Heart left ventricle (tissue), 16 donors: ENCODE results near the gene PLA2G4D. TPM values are rescaled to one million over a fixed set of nuclear protein-coding genes. Genes with fewer than 3 reads are reported as not detected.

Experiments used
- ATAC-seq, 4 donors: fragments of 200-7000 bp; cut with Tn5 transposase; one replicate each; pipeline ENCODE4 v1.9.1; 2020 to 2022; ENCODE audit warnings: moderate library complexity in 4 of 4, mild to moderate bottlenecking in 3 of 4, moderate number of reproducible peaks in 1 of 4
- DNase-seq, 5 donors: peaks; one replicate each; pipeline ENCODE4 v3.0.0-alpha.2; 2020
- H3K27ac ChIP-seq, 12 donors: fragments of 200-600 bp; sonication (generic) in 4 of 12; one replicate each; pipeline versions ENCODE4 v1.5.0 to v1.8.0; 2016 to 2022; ENCODE audit warnings: mild to moderate bottlenecking in 2 of 12
- H3K27me3 ChIP-seq, 9 donors: fragments of 200-600 bp; sonication (generic) in 2 of 9; one replicate each; pipeline versions ENCODE4 v1.5.1 to v1.8.0; 2016 to 2022; ENCODE audit warnings: mild to moderate bottlenecking in 3 of 9
- H3K36me3 ChIP-seq, 9 donors: fragments of 200-600 bp; sonication (generic) in 2 of 9; one replicate each; pipeline versions ENCODE4 v1.5.0 to v1.8.0; 2018 to 2022; ENCODE audit warnings: mild to moderate bottlenecking in 2 of 9
- H3K4me1 ChIP-seq, 12 donors: fragments of 200-600 bp; sonication (generic) in 4 of 12; one replicate each; pipeline versions ENCODE4 v1.5.0 to v1.8.0; 2016 to 2022; ENCODE audit warnings: mild to moderate bottlenecking in 3 of 12
- H3K4me3 ChIP-seq, 12 donors: fragments of 200-600 bp; sonication (generic) in 4 of 12; one replicate each; pipeline versions ENCODE4 v1.5.0 to v1.8.0; 2017 to 2022; ENCODE audit warnings: mild to moderate bottlenecking in 9 of 12, moderate library complexity in 4 of 12
- H3K9me3 ChIP-seq, 12 donors: fragments of 200-600 bp; sonication (generic) in 4 of 12; one replicate each; pipeline versions ENCODE4 v1.5.0 to v1.8.0; 2016 to 2022; ENCODE audit warnings: mild to moderate bottlenecking in 1 of 12
- POLR2A ChIP-seq, 2 donors: fragments of 450-650 bp; IDR thresholded peaks; one replicate each; pipeline ENCODE4 v1.6.1; 2017; ENCODE audit warnings: antibody characterized with exemption in 2 of 2, mild to moderate bottlenecking in 2 of 2, moderate library complexity in 2 of 2
- WGBS, 4 donors: extraction: QIAGEN DNeasy Blood & Tissue Kit in 2 of 4; methylation state at CpG; one replicate each; pipeline versions ENCODE4 v1.1.5 to v1.1.7; 2013 to 2018; 5-methylcytosine and 5-hydroxymethylcytosine counted together
- intact Hi-C, 10 donors: fragments of 100-400 bp; cut with DNase I; formaldehyde crosslinking; loops; one replicate each; pipeline versions ENCODE4 v1.11.1 to v1.14.2; 2022
- polyA plus RNA-seq, 2 donors: library from polyadenylated mRNA; stranded (reverse); fragments of 200-250 nt; gene quantifications; one replicate each; pipeline ENCODE4 v1.2.3, GENCODE V29; 2013
- total RNA-seq, 9 donors: library from RNA; depleted of rRNA in 2 of 9; stranded (reverse); fragments of >200 nt in 2 of 9; fragmentation: NEBNext Ultra II Directional in 3 of 9; extraction: Animal tissue kit (Norgen Biotek cat#: 25700) in 3 of 9; gene quantifications; one replicate each; pipeline versions ENCODE4 v1.1.0 to v1.2.4, GENCODE V29; 2016 to 2023
- TF ChIP-seq, protein P1 (sequence below), 12 donors: fragments of 200-600 bp; sonication (generic) in 4 of 12; IDR thresholded peaks; one replicate each; pipeline versions ENCODE4 v1.5.0 to v1.8.0; 2018 to 2022; ENCODE audit warnings: antibody characterized with exemption in 12 of 12, mild to moderate bottlenecking in 5 of 12
- donor health status: ischemic (EF 13 %, LVEDD 7.1; RV severe dilation, severe dysfunction).
- donor health status: healthy with polysubstance abuse.
- donor health status: DM: no; HTN: yes; CAD: no.
- donor health status: DM: no; HTN: no; CAD: no.
- donor health status: ischemic (EF 25% LVEDD 6.9; RV normal size, moderate dysfunction).
- donor health status: ischemic (EF 25% LVEDD 5.7; RV mildly dilated, moderate dysfunction).
- donor health status: healthy.
- donor health status: DM: yes; HTN: yes; CAD: no.
- donor health status: ischemic (EF 35%, LVEDD 5.7; RV mildly dilated, moderate dysfunction).
- donor health status: nonischemic (EF 11% LVEDD 7.7; RV severe dilation, severe dysfunction).
- donor health status: DM: yes; HTN: yes; CAD: no.
- donor health status: PGD.
- donor health status: ischemic (EF 29% LVEDD 5.4; RV normal size, mild dysfunction).
- donor health status: nonischemic (EF 23%, LVEDD 6.1; RV moderate dilation, normal function).

The PLA2G4D gene
- total and polyA plus RNA-seq, 11 donors, result not detected

DNA sequence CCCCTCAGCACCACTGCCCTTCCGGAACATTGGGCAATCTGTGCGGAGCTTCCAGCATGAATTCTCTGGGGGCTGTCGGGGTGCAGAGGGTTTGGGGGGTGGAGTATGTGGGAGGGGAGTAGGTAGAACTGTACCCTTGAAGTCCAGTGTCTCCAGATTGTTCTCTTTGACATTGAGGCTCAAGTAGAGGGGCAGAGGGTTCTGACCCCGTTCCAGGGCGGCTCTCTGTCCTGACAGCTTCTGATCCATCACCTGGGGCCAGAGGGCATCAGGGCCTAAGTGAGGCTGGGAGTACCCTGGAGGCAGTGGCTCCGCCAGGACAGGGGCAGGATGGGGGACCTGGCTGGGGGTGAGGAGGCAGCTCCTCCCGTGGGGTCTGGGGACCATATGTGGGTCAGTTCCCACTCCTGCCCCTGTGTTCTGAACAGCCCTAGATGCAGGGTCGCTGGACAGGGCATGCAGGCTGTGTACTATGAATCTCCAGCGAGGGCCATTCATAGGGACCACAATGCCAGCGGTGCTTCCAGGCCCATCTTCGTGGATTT is 22.1 kb downstream of the PLA2G4D start:
- TF ChIP-seq, protein P1, sequence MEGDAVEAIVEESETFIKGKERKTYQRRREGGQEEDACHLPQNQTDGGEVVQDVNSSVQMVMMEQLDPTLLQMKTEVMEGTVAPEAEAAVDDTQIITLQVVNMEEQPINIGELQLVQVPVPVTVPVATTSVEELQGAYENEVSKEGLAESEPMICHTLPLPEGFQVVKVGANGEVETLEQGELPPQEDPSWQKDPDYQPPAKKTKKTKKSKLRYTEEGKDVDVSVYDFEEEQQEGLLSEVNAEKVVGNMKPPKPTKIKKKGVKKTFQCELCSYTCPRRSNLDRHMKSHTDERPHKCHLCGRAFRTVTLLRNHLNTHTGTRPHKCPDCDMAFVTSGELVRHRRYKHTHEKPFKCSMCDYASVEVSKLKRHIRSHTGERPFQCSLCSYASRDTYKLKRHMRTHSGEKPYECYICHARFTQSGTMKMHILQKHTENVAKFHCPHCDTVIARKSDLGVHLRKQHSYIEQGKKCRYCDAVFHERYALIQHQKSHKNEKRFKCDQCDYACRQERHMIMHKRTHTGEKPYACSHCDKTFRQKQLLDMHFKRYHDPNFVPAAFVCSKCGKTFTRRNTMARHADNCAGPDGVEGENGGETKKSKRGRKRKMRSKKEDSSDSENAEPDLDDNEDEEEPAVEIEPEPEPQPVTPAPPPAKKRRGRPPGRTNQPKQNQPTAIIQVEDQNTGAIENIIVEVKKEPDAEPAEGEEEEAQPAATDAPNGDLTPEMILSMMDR (IDR thresholded peaks at IDR 0.05), result no peak
- no peak for TF ChIP-seq POLR2A (IDR thresholded peaks at IDR 0.05)
- no peak overlapping the region for H3K4me3 ChIP-seq
- 77 to 86% (median 81%) methylated on average over 11 of the region's 11 CpGs for WGBS, 4 donors
- no peak overlapping the region for H3K27ac ChIP-seq
- no peaks in the 10 kb centered on the region for H3K4me1 ChIP-seq
- peaks cover 0 to 9% (median 0%) of the 10 kb centered on the region in 9 donors for H3K27me3 ChIP-seq
- no peaks in the 10 kb centered on the region for H3K36me3 ChIP-seq
- intact Hi-C loops, result no loop called here
- no peaks in the 10 kb centered on the region for H3K9me3 ChIP-seq
- ATAC-seq (no peak), DNase-seq (no peak)

DNA sequence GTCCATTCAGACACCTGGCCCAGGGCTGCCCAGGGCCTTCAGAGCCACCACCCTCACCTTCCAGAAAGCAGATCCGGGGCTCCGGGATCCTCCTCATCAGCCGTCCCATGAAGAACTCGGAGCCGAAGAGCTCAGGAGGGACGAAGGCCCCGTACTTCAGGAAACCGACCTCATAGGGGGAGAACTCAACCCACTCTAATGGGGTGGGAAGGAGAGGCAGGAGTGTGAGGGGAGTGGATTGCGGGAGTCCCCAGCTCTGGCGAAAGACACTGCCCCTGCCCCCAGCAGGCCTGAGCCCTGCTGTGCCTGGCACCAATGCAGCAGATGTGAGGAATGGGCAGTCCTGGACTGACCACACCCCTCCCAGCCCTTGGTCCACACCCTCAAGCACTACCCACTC is 22.6 kb downstream of the PLA2G4D start:
- Histone ChIP-seq H3K27ac (no peak overlapping the region), H3K36me3 (no peaks in the 10 kb centered on the region), H3K4me3 (no peak overlapping the region), H3K27me3 (peaks cover 0 to 9% (median 0%) of the 10 kb centered on the region in 9 donors), H3K9me3 (no peaks in the 10 kb centered on the region), H3K4me1 (peaks cover 0 to under 1% (median 0%) of the 10 kb centered on the region in 12 donors)
- 92 to 96% (median 93%) methylated on average over 10 of the region's 10 CpGs for WGBS, 4 donors
- intact Hi-C loops, result no loop called here
- DNase-seq (no peak), ATAC-seq (no peak)
- TF ChIP-seq POLR2A (IDR thresholded peaks at IDR 0.05), result no peak
- TF ChIP-seq, protein P1 (IDR thresholded peaks at IDR 0.05), result no peak

DNA sequence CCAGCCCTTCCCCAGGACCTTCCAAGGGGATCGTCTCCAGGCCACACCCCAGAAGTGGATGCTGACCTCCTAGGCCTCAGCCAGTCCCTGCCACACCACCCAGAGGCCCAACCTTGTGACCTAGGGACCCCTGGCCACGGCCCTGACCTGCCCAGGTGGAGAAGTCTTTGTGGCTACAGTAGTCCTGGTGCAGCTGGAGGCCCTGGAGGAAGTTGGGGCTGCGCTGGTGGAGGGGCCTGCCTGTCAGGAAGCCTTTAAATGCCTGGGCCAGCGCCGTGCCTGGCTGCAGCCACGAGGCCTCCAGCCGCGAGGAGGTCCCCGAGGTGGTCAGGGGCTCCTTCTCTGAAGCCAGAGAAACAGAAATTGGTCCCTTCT is 23.4 kb downstream of the PLA2G4D start:
- WGBS, 4 donors, result 70 to 87% (median 74%) methylated on average over 8 to 9 of the region's 9 CpGs

DNA sequence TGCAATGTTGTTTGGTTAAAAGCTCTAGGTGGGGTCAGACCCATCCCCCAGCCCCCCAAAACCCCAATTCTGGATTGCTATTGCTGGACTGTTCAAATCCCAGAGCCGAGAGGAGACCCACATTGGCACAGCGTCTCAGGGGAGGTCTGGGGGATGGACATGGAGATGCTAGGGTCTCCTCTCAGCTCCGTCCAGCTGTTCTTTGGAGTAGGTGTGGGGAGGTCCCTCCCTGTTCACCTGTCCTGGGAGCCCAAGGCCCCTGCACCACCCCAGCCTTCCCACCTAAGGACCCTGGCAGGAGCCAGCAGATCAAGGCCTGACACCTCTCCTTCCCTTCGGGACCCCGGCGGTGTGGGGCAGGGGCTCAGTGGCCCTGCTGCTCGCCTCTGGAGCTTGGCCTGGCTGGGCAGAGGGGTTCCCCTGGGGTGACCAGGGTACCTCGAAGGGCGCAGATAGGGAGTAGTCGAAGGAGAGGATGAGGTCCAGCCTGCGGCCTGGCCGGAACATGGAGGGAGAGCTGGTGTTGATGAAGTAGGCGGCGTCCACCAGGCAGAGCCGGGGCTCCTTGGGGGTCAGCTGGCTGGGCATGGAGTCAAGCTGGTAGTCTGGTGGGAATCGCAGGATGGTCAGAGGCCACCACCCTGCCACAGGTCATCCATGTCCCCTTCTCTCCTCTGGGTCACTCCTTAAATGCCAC is 23.9 kb downstream of the PLA2G4D start:
- intact Hi-C loops, result no loop called here

More for the DNA sequence above, 23.4 kb downstream of the PLA2G4D start:
- DNase-seq, result no peak
- H3K27ac ChIP-seq, result no peak overlapping the region
- ATAC-seq, result no peak
- intact Hi-C loops, result no loop called here
- H3K4me3 ChIP-seq, result no peak overlapping the region
- TF ChIP-seq, protein P1 (IDR thresholded peaks at IDR 0.05), result no peak
- TF ChIP-seq POLR2A (IDR thresholded peaks at IDR 0.05), result no peak
- H3K4me1 ChIP-seq, result peaks cover 0 to 4% (median 0%) of the 10 kb centered on the region in 12 donors
- H3K9me3 ChIP-seq, result no peaks in the 10 kb centered on the region
- peaks cover 0 to 9% (median 0%) of the 10 kb centered on the region in 9 donors for H3K27me3 ChIP-seq
- H3K36me3 ChIP-seq, result no peaks in the 10 kb centered on the region

More for the DNA sequence above, 23.9 kb downstream of the PLA2G4D start:
- peaks cover 0 to 9% (median 0%) of the 10 kb centered on the region in 9 donors for H3K27me3 ChIP-seq
- H3K36me3 ChIP-seq, result no peaks in the 10 kb centered on the region
- TF ChIP-seq, protein P1 (IDR thresholded peaks at IDR 0.05), result no peak
- TF ChIP-seq POLR2A (IDR thresholded peaks at IDR 0.05), result no peak
- H3K27ac ChIP-seq, result no peak overlapping the region
- no peak for ATAC-seq
- H3K4me1 ChIP-seq, result peaks cover 0 to 4% (median 0%) of the 10 kb centered on the region in 12 donors
- no peaks in the 10 kb centered on the region for H3K9me3 ChIP-seq
- H3K4me3 ChIP-seq, result no peak overlapping the region
- no peak for DNase-seq
- 92 to 96% (median 93%) methylated on average over 12 to 16 of the region's 16 CpGs for WGBS, 4 donors
